ENCODE measurements around the gene SPDYC. TPM values are rescaled to one million over a fixed set of nuclear protein-coding genes. Genes with fewer than 3 reads are reported as not detected.

The SPDYC gene
- total and polyA plus RNA-seq, 2 experiments from 2014 or later = 0.27 TPM; not detected in 1

DNA sequence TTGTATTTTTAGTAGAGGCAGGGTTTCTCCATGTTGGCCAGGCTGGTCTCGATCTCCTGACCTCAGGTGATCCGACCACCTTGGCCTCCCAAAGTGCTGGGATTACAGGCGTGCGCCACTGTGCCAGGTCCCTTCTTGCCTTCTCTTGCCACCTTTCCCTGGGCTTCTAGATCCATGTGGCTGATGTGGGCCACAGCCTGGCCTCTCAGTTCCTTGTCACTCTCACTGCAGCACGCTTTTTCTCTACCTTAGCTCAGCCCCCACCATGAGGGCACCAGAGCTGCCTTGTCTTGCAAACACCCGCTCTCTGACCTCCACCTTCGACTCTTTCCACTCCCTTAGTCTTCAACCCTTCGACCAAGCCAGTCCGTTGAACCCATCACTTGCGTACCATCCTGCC is 19.2 kb downstream of the SPDYC start:
- TF ChIP-seq CREB1 (CRISPR knock-in tag; IDR thresholded peaks at IDR 0.05; ENCODE audit: low read depth) = no peak
- no peak for TF ChIP-seq EZH2 (IDR thresholded peaks at IDR 0.05; ENCODE audit: low read depth, unreplicated experiment)
- no peak for TF ChIP-seq ZNF114 (CRISPR knock-in tag; IDR thresholded peaks at IDR 0.05)
- TF ChIP-seq STAT1 (IDR thresholded peaks at IDR 0.05; ENCODE audit: unreplicated experiment) = no peak
- TF ChIP-seq EZH2phosphoT487 (IDR thresholded peaks at IDR 0.05; ENCODE audit: unreplicated experiment) = no peak
- no peak overlapping the region for H2AFZ ChIP-seq
- H3K79me2 ChIP-seq (replicated peaks; ENCODE audit: insufficient read depth) = peaks cover 10% of the 10 kb centered on the region
- Mint-ChIP-seq H3K27me3 (ENCODE audit: insufficient read depth, low read depth, poor library complexity) (peaks cover 13% of the 10 kb centered on the region), H3K27ac (no peak overlapping the region), H3K36me3 (ENCODE audit: low read depth) (peaks cover 75% of the 10 kb centered on the region), H3K4me1 (peaks cover 26% of the 10 kb centered on the region), H3K9me3 (no peaks in the 10 kb centered on the region), H3K4me3 (no peak overlapping the region; the same call in 2 of the 3 replicates)
- ATAC-seq = no peak
- H3K4me1 ChIP-seq (ENCODE audit: insufficient read depth) = peaks cover 16% of the 10 kb centered on the region
- no peak overlapping the region for H3K27ac ChIP-seq (ENCODE audit: low read depth)
- H3K27me3 ChIP-seq (ENCODE audit: insufficient read depth) = no peaks in the 10 kb centered on the region
- 0 out of 2 replicates have a peak, but pooled peaks cover 7% of the 10 kb centered on the region for H4K20me1 ChIP-seq (replicated peaks; ENCODE audit: insufficient read depth)
- no peak overlapping the region for H3K4me3 ChIP-seq
- H3F3A ChIP-seq (replicated peaks; ENCODE audit: low read depth) = peaks cover 10% of the 10 kb centered on the region; the same call in 1 of the 2 replicates
- DNase-seq (ENCODE audit: low spot score) = no peak
- peaks cover 31% of the 10 kb centered on the region for H3K36me3 ChIP-seq (ENCODE audit: insufficient read depth)
- H3K9me2 ChIP-seq (ENCODE audit: insufficient read depth) = no peaks in the 10 kb centered on the region
- H3K4me2 ChIP-seq = no peak overlapping the region

DNA sequence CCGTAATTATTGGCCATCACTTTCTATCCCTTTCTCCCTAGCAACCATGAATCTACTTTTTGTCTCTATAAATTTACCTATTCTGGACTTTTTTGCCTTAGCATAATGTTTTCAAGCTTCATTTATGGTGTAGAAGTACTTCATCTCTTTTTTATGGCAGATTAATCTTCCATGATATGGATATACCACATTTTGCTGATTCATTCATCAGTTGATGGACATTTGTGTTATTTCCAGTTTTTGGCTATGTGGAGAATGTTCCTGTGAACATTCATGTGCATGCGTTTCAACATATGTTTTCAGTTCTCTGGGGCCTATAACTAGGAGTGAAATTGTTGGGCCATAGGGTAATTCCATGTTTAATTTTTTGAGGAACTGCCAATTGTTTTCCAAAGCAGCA is 24.5 kb downstream of the SPDYC start:
- Histone ChIP-seq H4K20me1 (replicated peaks; ENCODE audit: insufficient read depth) (0 out of 2 replicates have a peak, but pooled peaks cover 7% of the 10 kb centered on the region), H3K27me3 (ENCODE audit: insufficient read depth) (no peaks in the 10 kb centered on the region), H3K4me1 (ENCODE audit: insufficient read depth) (no peaks in the 10 kb centered on the region), H3K27ac (ENCODE audit: low read depth) (no peak overlapping the region), H3K9me2 (ENCODE audit: insufficient read depth) (no peaks in the 10 kb centered on the region), H3K4me2 (no peak overlapping the region), H3K4me3 (no peak overlapping the region), H3K36me3 (ENCODE audit: insufficient read depth) (peaks cover 41% of the 10 kb centered on the region), H3K79me2 (replicated peaks; ENCODE audit: insufficient read depth) (peaks cover 20% of the 10 kb centered on the region), H3F3A (replicated peaks; ENCODE audit: low read depth) (peaks cover 5% of the 10 kb centered on the region; the same call in 1 of the 2 replicates), H2AFZ (no peak overlapping the region)
- H3K36me3 Mint-ChIP-seq (ENCODE audit: low read depth) = peaks cover 72% of the 10 kb centered on the region
- DNase-seq (ENCODE audit: low spot score) (no peak), ATAC-seq (no peak)
- peaks cover 4% of the 10 kb centered on the region for H3K27me3 Mint-ChIP-seq (ENCODE audit: insufficient read depth, low read depth, poor library complexity)
- no peak overlapping the region for H3K4me3 Mint-ChIP-seq
- no peaks in the 10 kb centered on the region; the same call in 2 of the 3 replicates for H3K4me1 Mint-ChIP-seq
- no peaks in the 10 kb centered on the region for H3K9me3 Mint-ChIP-seq
- H3K27ac Mint-ChIP-seq = no peak overlapping the region
- TF ChIP-seq EZH2phosphoT487 (IDR thresholded peaks at IDR 0.05; ENCODE audit: unreplicated experiment) (no peak), JUNB (IDR thresholded peaks at IDR 0.05; ENCODE audit: unreplicated experiment) (no peak), EZH2 (IDR thresholded peaks at IDR 0.05; ENCODE audit: low read depth, unreplicated experiment) (no peak), STAT1 (IDR thresholded peaks at IDR 0.05; ENCODE audit: unreplicated experiment) (no peak), CREB1 (CRISPR knock-in tag; IDR thresholded peaks at IDR 0.05; ENCODE audit: low read depth) (no peak), ZNF331 (CRISPR knock-in tag; IDR thresholded peaks at IDR 0.05; ENCODE audit: low read depth) (no peak), NANOG (IDR thresholded peaks at IDR 0.05; ENCODE audit: borderline replicate concordance) (no peak), ZNF114 (CRISPR knock-in tag; IDR thresholded peaks at IDR 0.05) (no peak)
- TF ChIP-seq, protein P1, sequence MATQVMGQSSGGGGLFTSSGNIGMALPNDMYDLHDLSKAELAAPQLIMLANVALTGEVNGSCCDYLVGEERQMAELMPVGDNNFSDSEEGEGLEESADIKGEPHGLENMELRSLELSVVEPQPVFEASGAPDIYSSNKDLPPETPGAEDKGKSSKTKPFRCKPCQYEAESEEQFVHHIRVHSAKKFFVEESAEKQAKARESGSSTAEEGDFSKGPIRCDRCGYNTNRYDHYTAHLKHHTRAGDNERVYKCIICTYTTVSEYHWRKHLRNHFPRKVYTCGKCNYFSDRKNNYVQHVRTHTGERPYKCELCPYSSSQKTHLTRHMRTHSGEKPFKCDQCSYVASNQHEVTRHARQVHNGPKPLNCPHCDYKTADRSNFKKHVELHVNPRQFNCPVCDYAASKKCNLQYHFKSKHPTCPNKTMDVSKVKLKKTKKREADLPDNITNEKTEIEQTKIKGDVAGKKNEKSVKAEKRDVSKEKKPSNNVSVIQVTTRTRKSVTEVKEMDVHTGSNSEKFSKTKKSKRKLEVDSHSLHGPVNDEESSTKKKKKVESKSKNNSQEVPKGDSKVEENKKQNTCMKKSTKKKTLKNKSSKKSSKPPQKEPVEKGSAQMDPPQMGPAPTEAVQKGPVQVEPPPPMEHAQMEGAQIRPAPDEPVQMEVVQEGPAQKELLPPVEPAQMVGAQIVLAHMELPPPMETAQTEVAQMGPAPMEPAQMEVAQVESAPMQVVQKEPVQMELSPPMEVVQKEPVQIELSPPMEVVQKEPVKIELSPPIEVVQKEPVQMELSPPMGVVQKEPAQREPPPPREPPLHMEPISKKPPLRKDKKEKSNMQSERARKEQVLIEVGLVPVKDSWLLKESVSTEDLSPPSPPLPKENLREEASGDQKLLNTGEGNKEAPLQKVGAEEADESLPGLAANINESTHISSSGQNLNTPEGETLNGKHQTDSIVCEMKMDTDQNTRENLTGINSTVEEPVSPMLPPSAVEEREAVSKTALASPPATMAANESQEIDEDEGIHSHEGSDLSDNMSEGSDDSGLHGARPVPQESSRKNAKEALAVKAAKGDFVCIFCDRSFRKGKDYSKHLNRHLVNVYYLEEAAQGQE (IDR thresholded peaks at IDR 0.05; ENCODE audit: unreplicated experiment) = no peak
- TF ChIP-seq, protein P2, sequence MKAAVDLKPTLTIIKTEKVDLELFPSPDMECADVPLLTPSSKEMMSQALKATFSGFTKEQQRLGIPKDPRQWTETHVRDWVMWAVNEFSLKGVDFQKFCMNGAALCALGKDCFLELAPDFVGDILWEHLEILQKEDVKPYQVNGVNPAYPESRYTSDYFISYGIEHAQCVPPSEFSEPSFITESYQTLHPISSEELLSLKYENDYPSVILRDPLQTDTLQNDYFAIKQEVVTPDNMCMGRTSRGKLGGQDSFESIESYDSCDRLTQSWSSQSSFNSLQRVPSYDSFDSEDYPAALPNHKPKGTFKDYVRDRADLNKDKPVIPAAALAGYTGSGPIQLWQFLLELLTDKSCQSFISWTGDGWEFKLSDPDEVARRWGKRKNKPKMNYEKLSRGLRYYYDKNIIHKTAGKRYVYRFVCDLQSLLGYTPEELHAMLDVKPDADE (IDR thresholded peaks at IDR 0.05) = no peak
- TF ChIP-seq, protein P3, sequence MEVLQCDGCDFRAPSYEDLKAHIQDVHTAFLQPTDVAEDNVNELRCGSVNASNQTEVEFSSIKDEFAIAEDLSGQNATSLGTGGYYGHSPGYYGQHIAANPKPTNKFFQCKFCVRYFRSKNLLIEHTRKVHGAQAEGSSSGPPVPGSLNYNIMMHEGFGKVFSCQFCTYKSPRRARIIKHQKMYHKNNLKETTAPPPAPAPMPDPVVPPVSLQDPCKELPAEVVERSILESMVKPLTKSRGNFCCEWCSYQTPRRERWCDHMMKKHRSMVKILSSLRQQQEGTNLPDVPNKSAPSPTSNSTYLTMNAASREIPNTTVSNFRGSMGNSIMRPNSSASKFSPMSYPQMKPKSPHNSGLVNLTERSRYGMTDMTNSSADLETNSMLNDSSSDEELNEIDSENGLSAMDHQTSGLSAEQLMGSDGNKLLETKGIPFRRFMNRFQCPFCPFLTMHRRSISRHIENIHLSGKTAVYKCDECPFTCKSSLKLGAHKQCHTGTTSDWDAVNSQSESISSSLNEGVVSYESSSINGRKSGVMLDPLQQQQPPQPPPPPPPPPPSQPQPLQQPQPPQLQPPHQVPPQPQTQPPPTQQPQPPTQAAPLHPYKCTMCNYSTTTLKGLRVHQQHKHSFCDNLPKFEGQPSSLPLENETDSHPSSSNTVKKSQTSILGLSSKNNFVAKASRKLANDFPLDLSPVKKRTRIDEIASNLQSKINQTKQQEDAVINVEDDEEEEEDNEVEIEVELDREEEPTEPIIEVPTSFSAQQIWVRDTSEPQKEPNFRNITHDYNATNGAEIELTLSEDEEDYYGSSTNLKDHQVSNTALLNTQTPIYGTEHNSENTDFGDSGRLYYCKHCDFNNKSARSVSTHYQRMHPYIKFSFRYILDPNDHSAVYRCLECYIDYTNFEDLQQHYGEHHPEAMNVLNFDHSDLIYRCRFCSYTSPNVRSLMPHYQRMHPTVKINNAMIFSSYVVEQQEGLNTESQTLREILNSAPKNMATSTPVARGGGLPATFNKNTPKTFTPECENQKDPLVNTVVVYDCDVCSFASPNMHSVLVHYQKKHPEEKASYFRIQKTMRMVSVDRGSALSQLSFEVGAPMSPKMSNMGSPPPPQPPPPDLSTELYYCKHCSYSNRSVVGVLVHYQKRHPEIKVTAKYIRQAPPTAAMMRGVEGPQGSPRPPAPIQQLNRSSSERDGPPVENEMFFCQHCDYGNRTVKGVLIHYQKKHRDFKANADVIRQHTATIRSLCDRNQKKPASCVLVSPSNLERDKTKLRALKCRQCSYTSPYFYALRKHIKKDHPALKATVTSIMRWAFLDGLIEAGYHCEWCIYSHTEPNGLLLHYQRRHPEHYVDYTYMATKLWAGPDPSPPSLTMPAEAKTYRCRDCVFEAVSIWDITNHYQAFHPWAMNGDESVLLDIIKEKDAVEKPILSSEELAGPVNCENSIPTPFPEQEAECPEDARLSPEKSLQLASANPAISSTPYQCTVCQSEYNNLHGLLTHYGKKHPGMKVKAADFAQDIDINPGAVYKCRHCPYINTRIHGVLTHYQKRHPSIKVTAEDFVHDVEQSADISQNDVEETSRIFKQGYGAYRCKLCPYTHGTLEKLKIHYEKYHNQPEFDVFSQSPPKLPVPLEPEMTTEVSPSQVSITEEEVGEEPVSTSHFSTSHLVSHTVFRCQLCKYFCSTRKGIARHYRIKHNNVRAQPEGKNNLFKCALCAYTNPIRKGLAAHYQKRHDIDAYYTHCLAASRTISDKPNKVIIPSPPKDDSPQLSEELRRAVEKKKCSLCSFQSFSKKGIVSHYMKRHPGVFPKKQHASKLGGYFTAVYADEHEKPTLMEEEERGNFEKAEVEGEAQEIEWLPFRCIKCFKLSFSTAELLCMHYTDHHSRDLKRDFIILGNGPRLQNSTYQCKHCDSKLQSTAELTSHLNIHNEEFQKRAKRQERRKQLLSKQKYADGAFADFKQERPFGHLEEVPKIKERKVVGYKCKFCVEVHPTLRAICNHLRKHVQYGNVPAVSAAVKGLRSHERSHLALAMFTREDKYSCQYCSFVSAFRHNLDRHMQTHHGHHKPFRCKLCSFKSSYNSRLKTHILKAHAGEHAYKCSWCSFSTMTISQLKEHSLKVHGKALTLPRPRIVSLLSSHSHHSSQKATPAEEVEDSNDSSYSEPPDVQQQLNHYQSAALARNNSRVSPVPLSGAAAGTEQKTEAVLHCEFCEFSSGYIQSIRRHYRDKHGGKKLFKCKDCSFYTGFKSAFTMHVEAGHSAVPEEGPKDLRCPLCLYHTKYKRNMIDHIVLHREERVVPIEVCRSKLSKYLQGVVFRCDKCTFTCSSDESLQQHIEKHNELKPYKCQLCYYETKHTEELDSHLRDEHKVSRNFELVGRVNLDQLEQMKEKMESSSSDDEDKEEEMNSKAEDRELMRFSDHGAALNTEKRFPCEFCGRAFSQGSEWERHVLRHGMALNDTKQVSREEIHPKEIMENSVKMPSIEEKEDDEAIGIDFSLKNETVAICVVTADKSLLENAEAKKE (CRISPR knock-in tag; IDR thresholded peaks at IDR 0.05) = no peak
